ENCODE results near the gene HOXD9. TPM values are rescaled to one million over a fixed set of nuclear protein-coding genes. Genes with fewer than 3 reads are reported as not detected.

HOXD9 gene
- total RNA-seq, 1 experiment from 2014 or later, result 0.06 TPM

DNA sequence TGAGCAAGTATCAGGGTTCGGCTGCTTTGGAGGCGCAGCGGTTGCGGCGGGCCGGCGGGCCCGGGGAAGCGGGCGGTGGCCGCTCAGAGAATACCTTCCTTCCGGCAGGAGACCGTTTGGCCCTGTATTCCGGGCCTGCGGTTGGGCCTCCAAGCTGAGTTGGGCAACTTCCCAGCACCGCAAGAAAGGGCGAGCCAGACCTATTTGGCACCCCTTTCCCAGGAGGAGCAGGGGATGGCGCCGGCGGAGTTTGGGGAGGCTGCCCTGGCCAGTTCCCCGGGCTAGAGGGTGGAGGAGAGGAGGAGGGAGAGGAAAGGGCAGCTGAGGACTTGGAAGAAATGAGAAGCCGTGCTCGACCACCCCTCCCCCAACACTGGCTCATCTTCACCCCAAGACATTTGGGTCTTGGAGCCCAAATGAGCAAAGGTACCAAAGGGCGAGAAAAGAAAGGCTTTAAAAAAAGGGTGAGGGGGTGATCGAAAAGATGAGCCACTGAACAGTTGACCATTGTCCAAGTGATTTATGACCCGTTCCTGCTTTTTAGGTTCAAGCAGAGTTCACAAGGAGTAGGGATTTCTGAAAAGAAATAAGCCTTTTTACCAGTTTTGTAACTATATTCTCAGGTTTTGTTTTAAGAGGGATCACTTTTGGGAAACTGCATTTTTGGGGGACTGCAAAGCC lies 43.0 kb downstream of the HOXD9 start:
- no peak for DNase-seq (ENCODE audit: low read depth)

GRCh38 chr2:176166272-176166671 lies 43.8 kb downstream of the HOXD9 start:
- DNase-seq (ENCODE audit: low read depth), result no peak

- DNase-seq (ENCODE audit: low read depth), result no peak
Observed at GRCh38 chr2:176167398-176167797, 44.9 kb downstream of the HOXD9 start.

- DNase-seq (ENCODE audit: low read depth), result no peak
Observed at GRCh38 chr2:176169181-176169580, 46.7 kb downstream of the HOXD9 start.

GRCh38 chr2:176169711-176170110 lies 47.2 kb downstream of the HOXD9 start:
- no peak for DNase-seq (ENCODE audit: low read depth)

- DNase-seq (ENCODE audit: low read depth), result no peak
Observed at GRCh38 chr2:176170602-176171305, 48.2 kb downstream of the HOXD9 start.

DNA sequence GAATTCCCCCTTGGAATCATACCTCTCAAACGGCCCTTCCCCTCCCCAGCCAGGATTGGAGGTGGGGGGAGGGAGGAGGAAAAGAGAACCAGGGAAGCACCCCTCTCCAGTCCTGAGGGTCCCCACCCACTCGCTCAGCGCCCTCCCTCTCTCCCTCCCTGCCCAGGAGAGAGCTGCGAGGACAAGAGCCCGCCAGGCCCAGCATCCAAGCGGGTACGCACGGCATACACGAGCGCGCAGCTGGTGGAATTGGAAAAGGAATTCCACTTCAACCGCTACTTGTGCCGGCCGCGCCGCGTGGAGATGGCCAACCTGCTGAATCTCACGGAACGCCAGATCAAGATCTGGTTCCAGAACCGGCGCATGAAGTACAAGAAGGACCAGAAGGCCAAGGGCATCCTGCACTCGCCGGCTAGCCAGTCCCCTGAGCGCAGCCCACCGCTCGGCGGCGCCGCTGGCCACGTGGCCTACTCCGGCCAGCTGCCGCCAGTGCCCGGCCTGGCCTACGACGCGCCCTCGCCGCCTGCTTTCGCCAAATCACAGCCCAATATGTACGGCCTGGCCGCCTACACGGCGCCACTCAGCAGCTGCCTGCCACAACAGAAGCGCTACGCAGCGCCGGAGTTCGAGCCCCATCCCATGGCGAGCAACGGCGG lies 49.0 kb downstream of the HOXD9 start:
- DNase-seq (ENCODE audit: low read depth), result no peak

DNA sequence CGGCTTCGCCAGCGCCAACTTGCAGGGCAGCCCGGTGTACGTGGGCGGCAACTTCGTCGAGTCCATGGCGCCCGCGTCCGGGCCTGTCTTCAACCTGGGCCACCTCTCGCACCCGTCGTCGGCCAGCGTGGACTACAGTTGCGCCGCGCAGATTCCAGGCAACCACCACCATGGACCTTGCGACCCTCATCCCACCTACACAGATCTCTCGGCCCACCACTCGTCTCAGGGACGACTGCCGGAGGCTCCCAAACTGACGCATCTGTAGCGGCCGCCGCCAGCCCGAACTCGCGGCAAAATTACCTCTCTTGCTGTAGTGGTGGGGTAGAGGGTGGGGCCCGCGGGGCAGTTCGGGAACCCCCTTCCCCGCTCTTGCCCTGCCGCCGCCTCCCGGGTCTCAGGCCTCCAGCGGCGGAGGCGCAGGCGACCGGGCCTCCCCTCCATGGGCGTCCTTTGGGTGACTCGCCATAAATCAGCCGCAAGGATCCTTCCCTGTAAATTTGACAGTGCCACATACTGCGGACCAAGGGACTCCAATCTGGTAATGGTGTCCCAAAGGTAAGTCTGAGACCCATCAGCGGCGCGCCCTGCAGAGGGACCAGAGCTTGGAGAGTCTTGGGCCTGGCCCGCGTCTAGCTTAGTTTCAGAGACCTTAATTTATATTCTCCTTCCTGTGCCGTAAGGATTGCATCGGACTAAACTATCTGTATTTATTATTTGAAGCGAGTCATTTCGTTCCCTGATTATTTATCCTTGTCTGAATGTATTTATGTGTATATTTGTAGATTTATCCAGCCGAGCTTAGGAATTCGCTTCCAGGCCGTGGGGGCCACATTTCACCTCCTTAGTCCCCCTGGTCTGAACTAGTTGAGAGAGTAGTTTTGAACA lies 49.7 kb downstream of the HOXD9 start:
- no peak for DNase-seq (ENCODE audit: low read depth)

- DNase-seq (ENCODE audit: low read depth), result no peak
Observed at GRCh38 chr2:176172895-176173566, 50.5 kb downstream of the HOXD9 start.

DNA sequence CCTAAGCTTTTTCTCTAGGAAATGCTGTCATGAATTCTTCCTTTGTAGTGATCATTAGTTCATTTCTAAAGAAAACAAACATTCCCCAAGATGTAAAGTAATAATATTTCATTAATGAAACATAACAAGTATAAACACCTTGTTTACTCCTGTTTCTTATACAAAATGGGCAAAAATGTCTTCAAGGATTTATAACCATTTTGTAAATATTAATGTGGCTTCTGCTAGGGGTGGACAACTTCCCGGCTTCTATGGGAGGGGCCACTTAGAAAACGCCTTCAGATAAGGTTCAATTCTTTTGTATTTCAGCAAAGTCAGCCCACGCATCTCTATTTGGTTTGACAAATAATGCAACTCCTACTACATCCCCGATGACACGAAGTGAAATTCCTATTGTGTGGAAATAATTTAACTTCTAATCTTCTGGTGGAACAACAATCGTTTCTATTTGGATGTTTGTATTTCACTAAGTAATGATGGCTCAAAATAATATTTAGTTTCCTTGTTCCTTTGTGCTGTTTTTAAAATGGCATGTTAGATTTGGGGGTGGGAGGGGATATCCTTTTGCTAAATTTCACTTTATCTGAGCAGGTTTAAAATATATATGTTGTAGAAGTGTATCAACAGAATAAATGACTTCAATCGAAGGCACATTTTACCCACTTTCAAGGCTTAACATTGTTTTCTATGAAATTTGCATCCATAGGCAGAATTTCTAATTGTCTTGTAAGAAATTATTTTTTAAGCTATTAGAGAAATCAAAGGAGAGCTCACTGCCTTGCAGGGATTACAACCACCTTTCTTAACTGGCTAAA lies 51.3 kb downstream of the HOXD9 start:
- no peak for DNase-seq (ENCODE audit: low read depth)

DNA sequence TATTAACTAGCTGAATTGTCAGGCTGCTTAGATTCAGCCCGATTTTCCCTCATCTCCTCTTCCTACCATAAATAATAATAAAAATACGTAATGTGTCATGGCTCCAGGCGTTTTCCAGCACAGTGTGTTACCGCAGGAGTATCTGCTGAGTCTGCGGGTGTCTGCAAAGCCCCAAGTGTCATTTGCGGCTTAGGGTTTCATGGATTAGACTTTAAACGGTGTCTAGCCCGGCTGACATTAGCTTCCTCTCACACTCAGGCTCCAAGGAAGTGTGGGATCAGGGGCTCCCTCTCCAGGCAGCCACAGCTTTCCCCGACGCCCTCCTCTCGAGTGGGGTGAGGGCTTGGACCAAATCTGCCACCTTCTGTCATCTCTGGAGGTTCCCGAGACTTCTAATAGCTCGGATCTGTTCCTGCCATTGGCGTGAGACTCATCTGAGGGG lies 51.9 kb downstream of the HOXD9 start:
- DNase-seq (ENCODE audit: low read depth), result no peak

Other genes starting within 250 kb of the HOXD9 start
- gene LNPK, start 120.5 kb upstream of the HOXD9 start, total RNA-seq (2014; rRNA removed), result 46.0 and 71.8 TPM in 2 replicates
- gene EVX2, start 38.8 kb upstream of the HOXD9 start, total RNA-seq (2014; rRNA removed), result not detected in 2 replicates
- gene HOXD13, start 30.0 kb upstream of the HOXD9 start, total RNA-seq (2014; rRNA removed), result not detected in 2 replicates
- not detected in 2 replicates for gene HOXD12, start 22.9 kb upstream of the HOXD9 start, total RNA-seq (2014; rRNA removed)
- not detected in 2 replicates for gene HOXD11, start 15.4 kb upstream of the HOXD9 start, total RNA-seq (2014; rRNA removed)
- not detected in 2 replicates for gene HOXD10, start 5.9 kb upstream of the HOXD9 start, total RNA-seq (2014; rRNA removed)
- 0.58 and 1.4 TPM in 2 replicates for gene HOXD8, start 7.0 kb downstream of the HOXD9 start, total RNA-seq (2014; rRNA removed)
- gene HOXD4, start 28.8 kb downstream of the HOXD9 start, total RNA-seq (2014; rRNA removed), result not detected in 2 replicates
- gene HOXD3, start 34.6 kb downstream of the HOXD9 start, total RNA-seq (2014; rRNA removed), result not detected in 2 replicates
- not detected in 2 replicates for gene HOXD1, start 65.9 kb downstream of the HOXD9 start, total RNA-seq (2014; rRNA removed)
- gene MTX2, start 146.7 kb downstream of the HOXD9 start, total RNA-seq (2014; rRNA removed), result 32.3 and 37.8 TPM in 2 replicates

Measured in LHCN-M2 (cell line).